ENCODE data around the gene INVS.

GRCh38 chr9:100292414-100292813, 193.4 kb downstream of the INVS start:
- TF ChIP-seq CTCF (conservative IDR thresholded peaks at IDR 0.05; ENCODE audit: low read length), result no peak
- TF ChIP-seq EZH2phosphoT487 (IDR thresholded peaks at IDR 0.05; ENCODE audit: borderline replicate concordance, low read depth, low read length), result no peak

Measured in OCI-LY7 (cell line).